GM19467 (cell line): ENCODE results near the gene CT55.
"Not testable (repeated sequence)": the region's sequence is repeated elsewhere in the genome, so short reads cannot be mapped to it uniquely, and the experiment has no call there.

ENCODE experiments used
- ATAC-seq: cut with Tn5 transposase; IDR thresholded peaks from one replicate; pipeline ENCODE4 v1.9.1; 2021; ENCODE audit warnings: mild to moderate bottlenecking, moderate library complexity; ENCODE audit not compliant: unreplicated experiment

CT55 gene

GRCh38 chrX:135170877-135171519 is at the start of gene CT55:
TSS of gene CT55 (minus strand) at chrX:135171398. CDS start at chrX:135171171, 227 bp downstream.
- no peak for ATAC-seq

- ATAC-seq: no peak
Observed at GRCh38 chrX:135213200-135213844, 42.1 kb upstream of the CT55 start.

GRCh38 chrX:135206427-135206826 is 35.2 kb upstream of the CT55 start:
- not testable (repeated sequence) for ATAC-seq

GRCh38 chrX:135200297-135200696 is 29.1 kb upstream of the CT55 start:
- no peak for ATAC-seq

GRCh38 chrX:135194684-135195083 is 23.5 kb upstream of the CT55 start:
- ATAC-seq: no peak

GRCh38 chrX:135193740-135194139 is 22.5 kb upstream of the CT55 start:
- no peak for ATAC-seq

GRCh38 chrX:135191838-135192237 is 20.6 kb upstream of the CT55 start:
- no peak for ATAC-seq

GRCh38 chrX:135185795-135186443 is 14.7 kb upstream of the CT55 start:
- ATAC-seq: no peak

GRCh38 chrX:135178636-135179035 is 7.4 kb upstream of the CT55 start:
- ATAC-seq: no peak

GRCh38 chrX:135170468-135170867 is 730 bp downstream of the CT55 start:
- no peak for ATAC-seq

- not testable (repeated sequence) for ATAC-seq
Observed at GRCh38 chrX:135169534-135169933, 1.7 kb downstream of the CT55 start.

- no peak for ATAC-seq
Observed at GRCh38 chrX:135168486-135168885, 2.7 kb downstream of the CT55 start.

- not testable (repeated sequence) for ATAC-seq
Observed at GRCh38 chrX:135154688-135155087, 16.5 kb downstream of the CT55 start.

- not testable (repeated sequence) for ATAC-seq
Observed at GRCh38 chrX:135126145-135126544, 45.1 kb downstream of the CT55 start.

- not testable (repeated sequence) for ATAC-seq
Observed at GRCh38 chrX:135120056-135120576, 51.1 kb downstream of the CT55 start, which contains the start of gene ETDB. TSS of gene ETDB (minus strand) at chrX:135120526. CDS start at chrX:135119261, 1,265 bp downstream.

- ATAC-seq: not testable (repeated sequence)
Observed at GRCh38 chrX:135116064-135116463, 55.1 kb downstream of the CT55 start.

GRCh38 chrX:135114392-135114791 is 56.8 kb downstream of the CT55 start:
- peak; percentile 90 for ATAC-seq

- no peak for ATAC-seq
Observed at GRCh38 chrX:135112743-135113142, 58.5 kb downstream of the CT55 start.

GRCh38 chrX:135112096-135112729 is 59.0 kb downstream of the CT55 start:
- peak; percentile 45 for ATAC-seq

- no peak for ATAC-seq
Observed at GRCh38 chrX:135109554-135109953, 61.6 kb downstream of the CT55 start.
